Transverse colon (tissue), 4 donors: ENCODE data around the gene ADAM12. TPM values are rescaled to one million over a fixed set of nuclear protein-coding genes. Genes with fewer than 3 reads are reported as not detected.

ENCODE experiments used
- DNase-seq: peaks from one replicate; pipeline ENCODE4 v3.0.0-alpha.2; 2019
- H3K27ac ChIP-seq, 4 donors: fragments of 200-600 bp; sonication (generic); 2 replicates each; pipeline ENCODE4 v1.5.1; 2016 to 2018; ENCODE audit warnings: inconsistent platforms in 4 of 4
- H3K27me3 ChIP-seq: fragments of 200-600 bp; sonication (generic); 2 replicates; pipeline ENCODE4 v1.5.1; 2017; ENCODE audit warnings: inconsistent platforms
- H3K36me3 ChIP-seq, 4 donors: fragments of 200-600 bp; sonication (generic); 2 replicates each; pipeline ENCODE4 v1.5.1; 2017 to 2019; ENCODE audit warnings: inconsistent platforms in 4 of 4
- H3K4me1 ChIP-seq, 4 donors: fragments of 200-600 bp; sonication (generic); 2 replicates each; pipeline ENCODE4 v1.5.1; 2017 to 2020; ENCODE audit warnings: inconsistent platforms in 4 of 4
- H3K4me3 ChIP-seq, 4 donors: fragments of 200-600 bp; sonication (generic); 1 replicate in 1 of 4; 2 replicates in 3 of 4; pipeline versions ENCODE4 v1.5.1 to v1.6.1; 2017 to 2019; ENCODE audit warnings: inconsistent platforms in 4 of 4
- H3K9me3 ChIP-seq, 2 donors: fragments of 200-600 bp; sonication (generic); 2 replicates each; pipeline ENCODE4 v1.5.1; 2017 to 2019; ENCODE audit warnings: inconsistent platforms in 2 of 2
- EP300 ChIP-seq: sonication (generic); formaldehyde crosslinking; IDR thresholded peaks from one replicate; pipeline ENCODE4 v1.6.1; 2017; ENCODE audit warnings: antibody characterized with exemption, low read depth
- POLR2A ChIP-seq: fragments of 450-650 bp; IDR thresholded peaks from one replicate; pipeline ENCODE4 v1.6.1; 2016; ENCODE audit warnings: antibody characterized with exemption, mild to moderate bottlenecking, moderate library complexity
- POLR2AphosphoS5 ChIP-seq, 3 donors: sonication (generic); formaldehyde crosslinking; IDR thresholded peaks; one replicate each; pipeline ENCODE4 v1.6.1; 2016; ENCODE audit warnings: antibody characterized with exemption in 3 of 3
- WGBS, 2 donors: methylation state at CpG; one replicate each; pipeline ENCODE4 v1.1.5; 2018; ENCODE audit warnings: low coverage in 1 of 2; 5-methylcytosine and 5-hydroxymethylcytosine counted together
- in situ Hi-C, 4 donors: fragments of 200-750 bp; cut with MboI; loops; one replicate each; pipeline versions ENCODE4 v1.15.0 to v1.15.1; 2017; ENCODE audit warnings: low sequenced_read_pairs in 3 of 4, low pct_ligation_motif_present in 1 of 4, low pct_unique_long_range_greater_than_20kb in 1 of 4
- intact Hi-C: fragments of 100-400 bp; cut with DNase I; formaldehyde crosslinking; loops from one replicate; pipeline ENCODE4 v1.15.1; 2023; ENCODE audit warnings: low total_unique reads
- total RNA-seq, 4 donors: library from RNA; depleted of rRNA; stranded (reverse); fragments of >200 nt; gene quantifications; one replicate each; pipeline ENCODE4 v1.1.0, GENCODE V29; 2016
- TF ChIP-seq, protein P1 (sequence below), 5 experiments: fragments of 200-600 bp in 3 of 5; fragments of 450-650 bp in 2 of 5; sonication (generic) in 3 of 5; IDR thresholded peaks; 1 replicate in 2 of 5; 2 replicates in 3 of 5; pipeline ENCODE4 v1.5.1; 2016 to 2017; ENCODE audit warnings: antibody characterized with exemption in 5 of 5, inconsistent platforms in 3 of 5, mild to moderate bottlenecking in 2 of 5, moderate library complexity in 1 of 5

ADAM12 gene
- total RNA-seq, 4 donors from 2014 or later, result 0.14 to 2.2 (median 1.1) TPM; not detected in 1

DNA sequence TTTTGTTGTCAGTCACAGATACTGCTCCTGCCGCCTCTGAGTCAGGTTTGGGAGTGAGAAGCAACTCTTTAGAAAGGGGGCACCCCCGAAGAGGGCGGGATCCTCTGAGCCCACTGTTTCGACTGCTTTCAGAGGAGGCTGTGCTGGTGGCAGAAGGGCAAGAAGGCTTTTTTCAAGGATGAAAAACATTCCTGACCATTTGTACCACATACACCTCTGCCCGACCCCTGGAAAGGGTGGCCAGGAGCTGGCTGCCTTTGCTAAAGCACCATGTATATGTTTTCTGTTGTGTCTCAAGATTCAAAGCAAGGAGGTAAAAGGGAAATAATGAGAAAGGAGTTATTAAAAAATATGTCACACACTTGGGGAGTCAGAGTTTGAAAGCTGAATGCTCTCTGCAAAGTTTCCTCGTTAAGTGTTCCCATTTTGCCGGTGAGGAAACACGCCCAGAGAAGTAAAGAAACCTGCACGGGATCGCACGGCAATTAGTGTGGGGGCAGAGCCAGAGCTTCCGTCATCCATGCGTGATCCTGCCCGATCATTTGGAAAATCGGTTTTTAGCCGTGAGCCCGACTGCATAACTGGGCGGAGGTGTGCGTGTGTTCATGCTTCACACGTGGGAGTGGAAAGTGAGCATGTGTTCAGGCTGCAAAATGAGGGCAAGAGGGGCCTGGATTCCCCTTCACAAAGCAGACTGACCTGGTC lies 163.2 kb downstream of the ADAM12 start:
- Histone ChIP-seq H3K4me3 (no peak overlapping the region), H3K9me3 (no peaks in the 10 kb centered on the region), H3K36me3 (no peaks in the 10 kb centered on the region), H3K27ac (no peak overlapping the region), H3K4me1 (no peaks in the 10 kb centered on the region), H3K27me3 (peaks cover 4% of the 10 kb centered on the region)
- TF ChIP-seq, protein P1, sequence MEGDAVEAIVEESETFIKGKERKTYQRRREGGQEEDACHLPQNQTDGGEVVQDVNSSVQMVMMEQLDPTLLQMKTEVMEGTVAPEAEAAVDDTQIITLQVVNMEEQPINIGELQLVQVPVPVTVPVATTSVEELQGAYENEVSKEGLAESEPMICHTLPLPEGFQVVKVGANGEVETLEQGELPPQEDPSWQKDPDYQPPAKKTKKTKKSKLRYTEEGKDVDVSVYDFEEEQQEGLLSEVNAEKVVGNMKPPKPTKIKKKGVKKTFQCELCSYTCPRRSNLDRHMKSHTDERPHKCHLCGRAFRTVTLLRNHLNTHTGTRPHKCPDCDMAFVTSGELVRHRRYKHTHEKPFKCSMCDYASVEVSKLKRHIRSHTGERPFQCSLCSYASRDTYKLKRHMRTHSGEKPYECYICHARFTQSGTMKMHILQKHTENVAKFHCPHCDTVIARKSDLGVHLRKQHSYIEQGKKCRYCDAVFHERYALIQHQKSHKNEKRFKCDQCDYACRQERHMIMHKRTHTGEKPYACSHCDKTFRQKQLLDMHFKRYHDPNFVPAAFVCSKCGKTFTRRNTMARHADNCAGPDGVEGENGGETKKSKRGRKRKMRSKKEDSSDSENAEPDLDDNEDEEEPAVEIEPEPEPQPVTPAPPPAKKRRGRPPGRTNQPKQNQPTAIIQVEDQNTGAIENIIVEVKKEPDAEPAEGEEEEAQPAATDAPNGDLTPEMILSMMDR (IDR thresholded peaks at IDR 0.05), result no peak
- TF ChIP-seq EP300 (no peak), POLR2AphosphoS5 (IDR thresholded peaks at IDR 0.05) (no peak), POLR2A (no peak)
- DNase-seq, result no peak
- WGBS, 2 donors, result 67 to 78% methylated on average over 1 to 20 of the region's 20 CpGs
- intact Hi-C loops, result no loop called here
- in situ Hi-C loops, result no loop called here

DNA sequence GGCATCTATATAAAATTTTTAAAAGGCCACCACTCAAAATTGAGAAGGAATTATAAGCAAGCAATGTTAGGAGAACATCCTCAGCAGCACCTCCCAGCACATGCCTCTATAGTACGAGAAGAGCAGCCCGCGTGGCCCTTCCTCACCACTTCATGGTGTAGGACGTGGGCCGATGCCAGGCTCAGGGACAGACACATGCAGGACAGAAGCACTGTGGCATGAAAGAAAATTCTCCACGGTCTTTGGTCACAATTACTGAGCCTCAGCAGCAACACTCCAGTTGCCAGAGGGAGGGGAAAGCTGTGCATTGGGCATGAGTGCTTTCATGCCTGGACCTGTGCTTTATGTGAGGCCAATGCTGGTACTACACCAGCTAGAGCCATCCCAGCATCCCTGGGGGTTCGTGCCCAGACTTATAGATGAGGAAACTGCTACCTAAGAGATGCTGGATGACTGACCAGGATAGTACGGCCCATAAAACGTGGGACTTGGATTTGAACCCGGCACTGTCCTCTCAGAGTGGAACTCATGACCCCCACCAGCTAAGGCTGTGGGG lies 164.7 kb downstream of the ADAM12 start:
- TF ChIP-seq EP300 (no peak), POLR2A (no peak), POLR2AphosphoS5 (IDR thresholded peaks at IDR 0.05) (no peak)
- TF ChIP-seq, protein P1 (IDR thresholded peaks at IDR 0.05), result no peak
- Histone ChIP-seq H3K4me3 (no peak overlapping the region), H3K4me1 (no peaks in the 10 kb centered on the region), H3K27me3 (peaks cover 4% of the 10 kb centered on the region), H3K36me3 (no peaks in the 10 kb centered on the region), H3K9me3 (no peaks in the 10 kb centered on the region), H3K27ac (no peak overlapping the region)
- DNase-seq, result no peak
- intact Hi-C loops (no loop called here), in situ Hi-C loops (no loop called here)
- 86% methylated on average over 10 of the region's 10 CpGs; no CpG with 5 or more reads in 1 of the 2 donors for WGBS, 2 donors

DNA sequence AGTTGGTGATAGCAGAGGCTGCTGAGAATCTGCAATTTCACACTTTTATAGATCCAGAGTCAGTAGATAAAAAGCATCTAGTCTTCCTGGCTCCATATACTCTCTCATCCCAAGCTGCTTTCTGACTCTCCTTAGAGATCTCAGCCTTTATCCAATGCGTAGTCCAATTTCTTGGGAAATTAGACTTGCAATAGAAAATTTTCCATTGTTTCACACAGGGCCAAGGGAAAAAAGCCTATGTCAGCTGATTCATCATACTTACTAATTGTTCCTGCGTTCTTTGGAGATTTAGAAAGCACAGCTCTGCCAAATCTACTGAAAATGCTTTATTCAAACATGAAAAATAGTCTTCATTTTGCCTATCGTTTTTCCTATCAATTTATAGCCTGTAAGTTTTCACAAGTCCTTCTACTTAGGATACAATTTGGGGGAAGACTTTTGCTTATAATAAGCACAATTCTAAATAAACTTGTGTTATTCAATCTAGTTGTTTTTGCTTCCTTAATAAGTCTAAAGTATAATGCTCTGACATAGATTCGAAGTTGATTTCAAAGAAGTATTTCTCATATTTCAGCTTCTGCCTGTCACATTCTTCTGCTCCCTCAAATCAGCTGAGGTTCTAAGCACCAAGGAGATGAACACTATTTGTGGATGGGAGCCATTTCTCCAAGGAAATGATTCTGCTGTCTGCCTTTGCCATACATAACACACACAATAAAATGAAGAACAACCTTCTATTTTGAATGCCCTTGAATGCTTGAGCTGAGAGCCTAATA lies 165.4 kb downstream of the ADAM12 start:
- no peak for DNase-seq
- peaks cover 4% of the 10 kb centered on the region for H3K27me3 ChIP-seq
- WGBS, 2 donors, result 66 to 68% methylated on average over 4 of the region's 4 CpGs
- H3K27ac ChIP-seq, result no peak overlapping the region
- in situ Hi-C loops (no loop called here), intact Hi-C loops (no loop called here)
- no peaks in the 10 kb centered on the region for H3K9me3 ChIP-seq
- TF ChIP-seq EP300, result no peak
- TF ChIP-seq POLR2A, result no peak
- no peak for TF ChIP-seq POLR2AphosphoS5 (IDR thresholded peaks at IDR 0.05)
- TF ChIP-seq, protein P1 (IDR thresholded peaks at IDR 0.05), result no peak
- no peak overlapping the region for H3K4me3 ChIP-seq
- H3K4me1 ChIP-seq, result no peaks in the 10 kb centered on the region
- H3K36me3 ChIP-seq, result no peaks in the 10 kb centered on the region

- no peak for DNase-seq
- H3K9me3 ChIP-seq, result no peaks in the 10 kb centered on the region
- in situ Hi-C loops, result no loop called here
- peaks cover 4% of the 10 kb centered on the region for H3K27me3 ChIP-seq
- 84 to 91% methylated on average over 5 of the region's 5 CpGs for WGBS, 2 donors
- no peaks in the 10 kb centered on the region for H3K36me3 ChIP-seq
- TF ChIP-seq, protein P1 (IDR thresholded peaks at IDR 0.05), result no peak
- TF ChIP-seq POLR2A (no peak), POLR2AphosphoS5 (IDR thresholded peaks at IDR 0.05) (no peak), EP300 (no peak)
- intact Hi-C loops, result no loop called here
- H3K27ac ChIP-seq, result no peak overlapping the region
- H3K4me1 ChIP-seq, result no peaks in the 10 kb centered on the region
- no peak overlapping the region for H3K4me3 ChIP-seq
Measured at GRCh38 chr10:126221874-126222273, 166.4 kb downstream of the ADAM12 start.
